OCI-LY7 (cell line): ENCODE measurements around the gene EPB41L2.

Source experiments
- EZH2phosphoT487 ChIP-seq: fragments of 200-600 bp; sonication (generic); IDR thresholded peaks from 2 replicates; pipeline ENCODE4 v1.6.1; 2018; ENCODE audit warnings: low read depth, borderline replicate concordance, mild to moderate bottlenecking, mixed run types, antibody characterized with exemption, low read length, moderate library complexity, mixed read lengths
- TF ChIP-seq, protein P1 (sequence below): fragments of 200-600 bp; sonication (generic); conservative IDR thresholded peaks from 2 replicates; pipeline ENCODE4 v1.5.1; 2014; ENCODE audit warnings: mild to moderate bottlenecking, antibody characterized with exemption, low read length, moderate library complexity, mixed read lengths

DNA sequence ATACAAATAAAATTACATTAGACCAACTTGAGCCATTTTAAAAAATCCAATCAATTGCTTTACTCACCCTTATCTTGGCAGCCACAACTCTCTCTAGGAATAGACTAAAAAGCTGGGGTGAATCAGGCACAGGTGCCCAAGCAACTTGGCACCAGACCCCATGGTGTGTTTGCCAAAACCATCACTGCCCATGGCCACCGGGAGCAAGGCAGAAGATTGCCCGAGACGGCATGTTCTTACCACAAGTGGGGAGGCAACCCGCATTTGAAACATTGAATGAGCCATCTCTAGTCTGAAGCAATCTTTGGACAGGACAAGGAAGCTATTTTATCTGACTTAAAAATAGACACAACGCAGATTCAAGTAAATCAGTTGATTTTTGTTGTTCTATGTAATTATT, 166.8 kb downstream of the EPB41L2 start:
- TF ChIP-seq, protein P1, sequence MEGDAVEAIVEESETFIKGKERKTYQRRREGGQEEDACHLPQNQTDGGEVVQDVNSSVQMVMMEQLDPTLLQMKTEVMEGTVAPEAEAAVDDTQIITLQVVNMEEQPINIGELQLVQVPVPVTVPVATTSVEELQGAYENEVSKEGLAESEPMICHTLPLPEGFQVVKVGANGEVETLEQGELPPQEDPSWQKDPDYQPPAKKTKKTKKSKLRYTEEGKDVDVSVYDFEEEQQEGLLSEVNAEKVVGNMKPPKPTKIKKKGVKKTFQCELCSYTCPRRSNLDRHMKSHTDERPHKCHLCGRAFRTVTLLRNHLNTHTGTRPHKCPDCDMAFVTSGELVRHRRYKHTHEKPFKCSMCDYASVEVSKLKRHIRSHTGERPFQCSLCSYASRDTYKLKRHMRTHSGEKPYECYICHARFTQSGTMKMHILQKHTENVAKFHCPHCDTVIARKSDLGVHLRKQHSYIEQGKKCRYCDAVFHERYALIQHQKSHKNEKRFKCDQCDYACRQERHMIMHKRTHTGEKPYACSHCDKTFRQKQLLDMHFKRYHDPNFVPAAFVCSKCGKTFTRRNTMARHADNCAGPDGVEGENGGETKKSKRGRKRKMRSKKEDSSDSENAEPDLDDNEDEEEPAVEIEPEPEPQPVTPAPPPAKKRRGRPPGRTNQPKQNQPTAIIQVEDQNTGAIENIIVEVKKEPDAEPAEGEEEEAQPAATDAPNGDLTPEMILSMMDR: no peak
- no peak for TF ChIP-seq EZH2phosphoT487
